Thoracic aorta (tissue), 2 donors: Measurements from ENCODE around the gene SPATA33. TPM values are rescaled to one million over a fixed set of nuclear protein-coding genes. Genes with fewer than 3 reads are reported as not detected.
"Not testable (repeated sequence)": the region's sequence is repeated elsewhere in the genome, so short reads cannot be mapped to it uniquely, and the experiment has no call there.

Experiments
- ATAC-seq: fragments of 150-250 bp; one replicate; pipeline ENCODE4 v1.8.0; 2017; ENCODE audit warnings: low read depth; ENCODE audit not compliant: insufficient number of reproducible peaks, low FRiP score
- DNase-seq: peaks from one replicate; pipeline ENCODE4 v3.0.0-alpha.2; 2020; ENCODE audit warnings: low spot score
- H3K27ac ChIP-seq, 2 donors: fragments of 200-600 bp; sonication (generic); 1 replicate in 1 of 2; 2 replicates in 1 of 2; pipeline ENCODE4 v1.5.1; 2016; ENCODE audit warnings: mild to moderate bottlenecking in 2 of 2, moderate library complexity in 2 of 2
- H3K27me3 ChIP-seq: fragments of 200-600 bp; sonication (generic); replicated peaks from 2 replicates; pipeline ENCODE4 v1.6.0; 2016; ENCODE audit warnings: mild to moderate bottlenecking; ENCODE audit not compliant: insufficient read depth
- H3K36me3 ChIP-seq: fragments of 200-600 bp; sonication (generic); one replicate; pipeline ENCODE4 v1.5.1; 2016
- H3K4me1 ChIP-seq, 2 donors: fragments of 200-600 bp; sonication (generic); 1 replicate in 1 of 2; 2 replicates in 1 of 2; pipeline versions ENCODE4 v1.5.1 to v1.6.0; 2016; ENCODE audit warnings: low read depth in 2 of 2, mild to moderate bottlenecking in 1 of 2; ENCODE audit not compliant: control insufficient read depth in 1 of 2
- H3K4me3 ChIP-seq: fragments of 200-600 bp; sonication (generic); 2 replicates; pipeline ENCODE4 v1.5.1; 2016; ENCODE audit warnings: mild to moderate bottlenecking
- H3K9me3 ChIP-seq: fragments of 200-600 bp; sonication (generic); 2 replicates; pipeline ENCODE4 v1.5.1; 2016
- CTCF ChIP-seq: fragments of 200-600 bp; sonication (generic); IDR thresholded peaks from one replicate; pipeline ENCODE4 v1.5.1; 2019; ENCODE audit warnings: antibody characterized with exemption
- total RNA-seq, 2 donors: library from RNA; depleted of rRNA; stranded (reverse); fragments of >200 nt; gene quantifications; one replicate each; pipeline versions ENCODE4 v1.1.0 to v1.2.3, GENCODE V29; 2016

The SPATA33 gene
- total RNA-seq, 2 donors from 2014 or later: 3.2 to 3.9 TPM

- Histone ChIP-seq H3K9me3 (no peaks in the 10 kb centered on the region), H3K27me3 (no peaks in the 10 kb centered on the region), H3K36me3 (no peaks in the 10 kb centered on the region), H3K4me1 (no peaks in the 10 kb centered on the region), H3K4me3 (no peak overlapping the region), H3K27ac (no peak overlapping the region)
- TF ChIP-seq CTCF: no peak
- ATAC-seq (no peak), DNase-seq (no peak)
These were observed 24.5 kb upstream of the SPATA33 start for GRCh38 chr16:89633064-89633631.

- not testable (repeated sequence) for H3K4me3 ChIP-seq, DNase-seq, H3K27me3 ChIP-seq, H3K36me3 ChIP-seq, ATAC-seq, H3K9me3 ChIP-seq, H3K4me1 ChIP-seq, H3K27ac ChIP-seq
These were observed 22.9 kb upstream of the SPATA33 start for GRCh38 chr16:89634463-89635385.

GRCh38 chr16:89636663-89637062, 21.0 kb upstream of the SPATA33 start:
- ATAC-seq (no peak), DNase-seq (no peak)
- H3K4me1 ChIP-seq: peaks cover 5% of the 10 kb centered on the region in 2 donors
- H3K27ac ChIP-seq: no peak overlapping the region
- TF ChIP-seq CTCF: no peak
- H3K27me3 ChIP-seq: no peaks in the 10 kb centered on the region
- no peaks in the 10 kb centered on the region for H3K36me3 ChIP-seq
- no peaks in the 10 kb centered on the region for H3K9me3 ChIP-seq
- H3K4me3 ChIP-seq: no peak overlapping the region

- no peak for TF ChIP-seq CTCF
- no peak overlapping the region for H3K27ac ChIP-seq
- peaks cover 5% of the 10 kb centered on the region in 2 donors for H3K4me1 ChIP-seq
- ATAC-seq (no peak), DNase-seq (no peak)
- no peaks in the 10 kb centered on the region for H3K27me3 ChIP-seq
- H3K4me3 ChIP-seq: no peak overlapping the region
- no peaks in the 10 kb centered on the region for H3K36me3 ChIP-seq
- no peaks in the 10 kb centered on the region for H3K9me3 ChIP-seq
These were observed 20.3 kb upstream of the SPATA33 start for GRCh38 chr16:89637379-89637778.

- H3K4me1 ChIP-seq: peaks cover 5% of the 10 kb centered on the region in 2 donors
- H3K4me3 ChIP-seq: no peak overlapping the region
- no peaks in the 10 kb centered on the region for H3K9me3 ChIP-seq
- no peak for ATAC-seq
- DNase-seq: no peak
- H3K36me3 ChIP-seq: no peaks in the 10 kb centered on the region
- TF ChIP-seq CTCF: no peak
- no peak overlapping the region for H3K27ac ChIP-seq
- no peaks in the 10 kb centered on the region for H3K27me3 ChIP-seq
These were observed 19.2 kb upstream of the SPATA33 start for GRCh38 chr16:89638455-89638854.
